ENCODE data around the gene COMMD3.

COMMD3 gene

DNA sequence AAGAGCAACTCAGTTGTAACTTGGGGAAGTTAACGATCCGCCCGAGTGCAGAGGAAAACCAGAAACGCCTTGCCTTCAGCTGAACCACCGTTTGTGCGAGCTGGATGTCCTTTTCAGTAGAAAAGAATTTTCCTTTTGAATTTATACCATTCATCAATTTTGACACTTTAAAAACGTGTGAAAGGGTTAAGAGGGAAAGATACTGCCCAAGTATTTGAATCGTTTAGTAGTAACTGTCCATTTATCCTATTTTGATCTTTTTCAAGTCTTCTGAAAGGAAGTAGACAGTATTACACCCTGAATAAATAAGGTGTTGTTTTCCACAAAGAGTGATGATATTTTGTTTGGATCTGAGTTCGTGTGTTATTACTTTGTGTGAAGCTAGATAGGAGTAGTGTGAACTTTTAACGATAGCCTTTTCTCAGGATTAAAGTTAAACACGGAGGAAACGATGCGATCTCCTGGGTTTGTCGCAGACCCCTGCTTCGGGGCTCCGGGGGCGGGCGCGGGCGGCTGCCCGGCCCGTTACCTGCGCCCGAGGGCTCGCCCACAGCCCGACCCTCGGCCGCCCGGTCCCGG, 3.9 kb downstream of the COMMD3 start:
- DNase-seq (ENCODE audit: low read depth): no peak

DNA sequence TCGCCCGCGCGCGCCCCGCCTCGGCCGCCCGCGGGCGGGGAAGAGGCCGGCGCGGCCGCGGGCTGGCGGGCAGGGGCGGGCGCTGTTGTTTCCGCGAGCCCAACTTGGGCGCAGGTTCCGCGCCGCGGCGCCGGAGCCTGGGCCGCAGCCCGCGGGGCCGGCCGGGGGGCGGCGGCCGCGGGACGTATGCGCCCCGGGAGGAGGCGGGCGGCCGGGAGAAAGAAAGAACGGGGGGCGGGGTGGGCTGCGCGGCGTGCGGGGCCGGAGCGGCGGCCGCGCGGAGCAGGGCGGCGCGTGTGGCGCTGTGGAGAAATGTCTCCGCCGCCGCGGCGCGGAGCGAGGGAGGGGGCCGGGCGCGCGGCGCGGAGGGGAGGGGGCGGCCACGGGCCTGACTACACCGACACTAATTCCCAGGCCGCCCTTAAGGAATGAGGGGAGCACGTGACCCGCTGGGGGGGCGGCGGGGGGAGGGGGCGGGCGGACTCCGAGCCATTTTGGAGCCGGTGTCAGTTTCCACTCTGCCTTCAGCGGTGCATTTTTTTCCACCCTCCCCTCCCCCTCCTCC, 4.5 kb downstream of the COMMD3 start, which contains the start of gene BMI1:
Gene BMI1 (plus strand): TSS at position 509 of the 565 bp plus-strand sequence. CDS start 5,351 bp downstream, outside the sequence.
- peak; percentile 67 for DNase-seq (ENCODE audit: low read depth)

DNA sequence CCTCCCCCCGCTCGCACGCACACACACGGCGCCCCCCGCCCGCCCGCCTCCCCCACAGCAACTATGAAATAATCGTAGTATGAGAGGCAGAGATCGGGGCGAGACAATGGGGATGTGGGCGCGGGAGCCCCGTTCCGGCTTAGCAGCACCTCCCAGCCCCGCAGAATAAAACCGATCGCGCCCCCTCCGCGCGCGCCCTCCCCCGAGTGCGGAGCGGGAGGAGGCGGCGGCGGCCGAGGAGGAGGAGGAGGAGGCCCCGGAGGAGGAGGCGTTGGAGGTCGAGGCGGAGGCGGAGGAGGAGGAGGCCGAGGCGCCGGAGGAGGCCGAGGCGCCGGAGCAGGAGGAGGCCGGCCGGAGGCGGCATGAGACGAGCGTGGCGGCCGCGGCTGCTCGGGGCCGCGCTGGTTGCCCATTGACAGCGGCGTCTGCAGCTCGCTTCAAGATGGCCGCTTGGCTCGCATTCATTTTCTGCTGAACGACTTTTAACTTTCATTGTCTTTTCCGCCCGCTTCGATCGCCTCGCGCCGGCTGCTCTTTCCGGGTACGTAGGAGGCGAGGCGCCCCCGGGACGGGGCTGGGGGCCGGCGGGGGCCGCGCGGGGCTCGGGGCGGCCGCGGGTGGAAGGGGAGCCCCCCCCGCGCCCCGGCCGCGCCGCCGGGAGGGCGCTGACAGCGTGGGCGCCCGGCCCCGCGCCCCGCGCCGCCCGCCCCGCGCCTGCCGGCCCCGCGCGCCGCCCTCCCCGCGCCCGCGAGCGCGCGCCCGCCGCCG, 5.2 kb downstream of the COMMD3 start:
- peak; percentile 53 for DNase-seq (ENCODE audit: low read depth)

DNA sequence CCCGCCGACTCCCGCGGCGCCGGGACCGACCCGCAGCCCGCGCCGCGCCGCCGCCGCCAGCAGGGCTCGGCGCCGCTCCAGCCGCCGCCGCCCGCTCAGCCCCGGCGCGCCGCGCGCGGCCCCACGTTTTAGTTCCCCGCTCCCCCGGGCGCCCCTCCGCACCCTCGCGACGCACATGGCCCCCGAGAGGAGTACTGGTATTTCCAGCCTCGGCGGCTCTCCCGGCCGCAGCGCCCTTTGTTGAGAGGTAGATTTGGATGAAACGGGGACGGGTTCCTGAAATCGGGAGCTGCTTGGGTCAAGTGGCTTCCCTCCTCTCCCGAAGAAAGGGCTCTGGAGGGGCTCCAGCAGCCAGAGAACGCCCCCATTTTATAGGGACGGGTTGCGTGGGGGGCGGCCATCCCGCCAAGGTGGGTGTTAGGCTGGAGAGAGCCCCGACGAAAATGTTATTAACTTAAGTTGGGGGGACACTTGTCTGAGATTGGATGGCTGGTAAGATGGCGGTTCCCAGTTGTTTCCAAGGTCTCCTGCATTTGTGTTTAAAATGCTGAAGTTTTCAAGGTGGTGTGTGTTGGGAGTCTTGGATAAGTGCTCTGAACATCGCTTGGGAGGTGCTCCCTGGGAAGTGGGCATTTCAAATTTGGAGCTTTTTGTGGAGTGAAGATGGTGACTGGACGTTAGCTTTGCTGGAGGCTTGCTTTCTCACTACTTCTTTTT, 5.9 kb downstream of the COMMD3 start:
- no peak for DNase-seq (ENCODE audit: low read depth)

DNA sequence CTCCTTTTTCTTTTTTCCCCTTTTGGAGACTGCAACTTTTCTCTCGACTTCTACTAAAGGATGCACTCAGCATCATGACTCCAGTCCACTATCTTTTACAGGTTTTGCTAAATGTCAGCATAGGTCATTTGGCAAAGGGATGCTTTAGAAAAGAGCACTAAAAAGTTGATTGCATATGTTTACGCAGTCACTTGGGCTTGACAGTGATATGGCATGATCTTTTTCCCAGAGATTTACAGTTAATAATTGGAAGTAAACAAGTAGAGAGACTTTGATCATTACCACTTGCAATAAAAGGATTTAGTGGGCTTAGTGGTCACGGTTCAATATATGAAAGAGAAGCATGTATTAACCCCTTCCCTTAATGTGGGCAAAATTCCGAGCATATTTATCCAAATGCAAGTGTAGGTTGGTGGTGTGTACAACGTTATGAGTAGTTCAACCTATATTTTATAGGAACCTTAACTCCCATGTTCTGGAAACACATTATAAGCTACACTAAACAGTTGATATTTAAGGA, 6.5 kb downstream of the COMMD3 start:
- no peak for DNase-seq (ENCODE audit: low read depth)

DNA sequence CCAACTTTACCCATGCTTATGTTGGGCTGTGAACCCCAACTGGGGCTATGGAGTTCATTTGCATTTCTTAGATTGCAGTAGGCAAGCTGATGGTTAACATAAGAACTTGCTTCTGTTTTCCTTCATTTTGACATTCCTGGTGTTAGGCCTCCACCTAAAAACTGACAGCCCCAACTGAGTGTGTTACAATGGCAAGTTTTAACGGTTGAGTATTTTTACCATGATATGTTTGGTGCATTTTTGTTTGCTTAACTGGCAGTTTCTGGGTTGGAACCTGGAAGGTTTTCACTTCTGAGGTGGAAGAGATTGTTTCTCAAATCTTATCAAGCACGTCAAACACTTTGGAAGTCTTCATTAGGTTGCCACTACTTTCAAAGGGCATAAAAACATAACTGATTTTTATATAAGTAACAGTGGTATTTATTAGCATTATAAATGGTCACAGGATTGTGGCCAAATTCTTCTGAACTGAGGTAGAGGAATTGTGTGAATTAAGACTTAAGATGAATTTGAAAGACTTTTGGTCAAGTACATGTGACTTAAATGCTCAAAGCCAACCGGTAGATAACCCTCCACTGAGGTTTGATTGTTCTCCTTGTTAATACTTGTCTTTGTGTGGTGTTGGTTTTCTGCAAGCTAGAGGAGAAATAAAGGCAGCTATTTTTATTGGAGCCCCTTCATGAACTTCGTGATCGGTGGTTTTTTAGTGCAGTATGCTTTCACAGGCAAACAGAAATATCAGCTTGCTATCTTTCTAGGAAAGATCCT, 7.5 kb downstream of the COMMD3 start:
- no peak for DNase-seq (ENCODE audit: low read depth)

DNA sequence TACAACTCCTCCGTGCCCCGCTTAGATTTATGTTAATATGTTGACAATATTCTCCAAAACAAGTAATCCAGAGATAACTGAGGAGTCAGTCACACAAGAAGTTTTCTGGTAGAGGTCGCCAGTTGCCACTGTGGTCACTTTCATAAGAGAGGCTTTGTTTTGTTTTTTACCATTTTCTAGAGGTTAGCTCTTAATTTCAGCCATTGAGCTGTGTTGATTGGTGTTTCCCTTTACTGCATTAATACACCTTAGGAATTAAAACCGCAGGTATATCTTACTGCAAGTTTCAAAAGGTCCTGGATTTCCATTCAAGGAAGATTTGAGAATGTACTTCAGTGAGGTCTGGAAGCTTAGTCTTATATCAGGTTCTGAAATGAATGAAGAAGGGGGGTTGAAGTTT, 8.2 kb downstream of the COMMD3 start:
- DNase-seq (ENCODE audit: low read depth): no peak

DNA sequence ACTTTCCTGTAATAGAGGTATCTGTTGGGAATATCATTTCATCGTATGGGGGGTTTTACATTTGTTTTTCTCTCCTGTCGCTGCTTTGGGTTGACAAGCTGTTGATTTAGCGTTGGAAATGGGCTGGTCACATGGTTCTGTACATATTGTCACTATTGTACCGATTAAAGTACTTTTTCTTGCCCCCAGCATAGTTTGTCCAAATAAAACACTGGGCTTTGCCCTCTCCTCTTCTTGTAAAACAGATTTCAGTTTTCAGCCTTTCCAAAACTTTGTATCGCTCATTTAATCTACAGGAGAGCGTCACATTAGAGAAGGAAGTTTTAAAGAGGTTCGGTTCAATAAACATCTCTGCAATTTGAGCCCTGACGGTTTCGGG, 8.7 kb downstream of the COMMD3 start:
- DNase-seq (ENCODE audit: low read depth): no peak

DNA sequence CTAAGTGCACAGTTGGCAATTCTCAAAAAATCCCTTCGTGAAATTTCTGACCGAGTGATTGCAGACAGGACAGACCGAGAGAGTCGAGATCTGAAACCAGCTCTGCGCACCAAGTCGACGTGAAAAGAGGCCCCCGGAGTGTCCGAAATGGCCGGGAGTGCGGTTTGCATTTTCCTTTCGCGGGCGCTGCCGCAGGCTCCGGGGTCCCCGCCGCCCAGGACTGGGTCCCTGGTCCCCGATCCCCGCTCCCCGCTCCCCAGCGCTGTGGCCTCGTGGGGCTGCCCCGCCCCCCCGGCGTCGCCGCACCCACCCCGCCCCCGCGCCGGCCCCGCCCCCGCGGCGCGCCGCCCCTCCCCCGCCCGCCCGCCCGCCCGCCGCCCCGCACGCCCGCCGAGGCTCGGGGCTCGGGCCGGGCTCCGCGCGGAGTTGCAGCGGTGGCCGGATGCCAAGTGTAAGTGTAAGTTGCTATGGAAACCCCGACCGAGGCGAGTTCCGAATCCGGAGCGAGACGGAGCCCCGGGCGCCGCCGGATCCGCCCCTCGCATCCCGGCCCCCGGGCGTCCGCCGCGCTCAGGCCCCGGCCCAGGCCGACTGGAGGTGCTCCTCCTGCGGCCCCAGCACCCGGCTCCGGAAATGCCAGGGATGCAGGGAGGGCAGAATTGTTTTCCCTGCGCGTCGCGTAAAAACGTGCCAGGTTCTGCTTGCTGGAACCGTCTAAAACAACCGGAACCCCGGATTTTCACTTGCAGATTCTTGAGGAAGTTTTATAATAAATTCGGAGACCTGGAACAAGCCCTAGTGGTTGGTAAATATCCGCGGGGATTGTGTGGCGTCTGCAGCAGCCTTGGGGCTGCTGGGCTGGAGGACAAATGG, 9.3 kb downstream of the COMMD3 start:
- no peak for DNase-seq (ENCODE audit: low read depth)

DNA sequence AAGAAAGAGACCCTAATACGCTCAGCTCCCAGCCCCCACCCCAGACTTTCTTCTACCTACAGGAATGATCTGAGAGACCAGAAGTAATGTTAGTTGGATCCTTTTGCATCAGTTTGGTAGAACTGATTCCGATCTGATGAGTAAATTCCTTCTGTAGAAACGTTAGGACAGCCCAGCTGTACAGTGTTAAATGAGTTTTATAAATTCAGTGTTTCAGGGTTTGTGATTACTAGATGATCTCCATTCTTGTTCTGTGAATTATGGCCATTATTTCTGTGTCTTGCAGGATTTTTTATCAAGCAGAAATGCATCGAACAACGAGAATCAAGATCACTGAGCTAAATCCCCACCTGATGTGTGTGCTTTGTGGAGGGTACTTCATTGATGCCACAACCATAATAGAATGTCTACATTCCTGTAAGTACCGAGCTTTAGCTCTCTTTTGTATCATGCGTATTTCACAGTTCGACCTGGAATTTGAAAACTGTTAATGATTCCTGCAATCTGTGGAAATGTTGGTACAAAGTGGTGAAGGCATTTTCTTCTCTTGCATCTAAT, 10.0 kb downstream of the COMMD3 start:
- no peak for DNase-seq (ENCODE audit: low read depth)

DNA sequence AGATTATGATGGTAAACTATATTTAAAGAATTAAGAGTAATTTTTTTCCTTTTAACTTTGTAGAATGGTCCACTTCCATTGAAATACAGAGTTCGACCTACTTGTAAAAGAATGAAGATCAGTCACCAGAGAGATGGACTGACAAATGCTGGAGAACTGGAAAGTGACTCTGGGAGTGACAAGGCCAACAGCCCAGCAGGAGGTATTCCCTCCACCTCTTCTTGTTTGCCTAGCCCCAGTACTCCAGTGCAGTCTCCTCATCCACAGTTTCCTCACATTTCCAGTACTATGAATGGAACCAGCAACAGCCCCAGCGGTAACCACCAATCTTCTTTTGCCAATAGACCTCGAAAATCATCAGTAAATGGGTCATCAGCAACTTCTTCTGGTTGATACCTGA, 13.0 kb downstream of the COMMD3 start:
- DNase-seq (ENCODE audit: low read depth): no peak

DNA sequence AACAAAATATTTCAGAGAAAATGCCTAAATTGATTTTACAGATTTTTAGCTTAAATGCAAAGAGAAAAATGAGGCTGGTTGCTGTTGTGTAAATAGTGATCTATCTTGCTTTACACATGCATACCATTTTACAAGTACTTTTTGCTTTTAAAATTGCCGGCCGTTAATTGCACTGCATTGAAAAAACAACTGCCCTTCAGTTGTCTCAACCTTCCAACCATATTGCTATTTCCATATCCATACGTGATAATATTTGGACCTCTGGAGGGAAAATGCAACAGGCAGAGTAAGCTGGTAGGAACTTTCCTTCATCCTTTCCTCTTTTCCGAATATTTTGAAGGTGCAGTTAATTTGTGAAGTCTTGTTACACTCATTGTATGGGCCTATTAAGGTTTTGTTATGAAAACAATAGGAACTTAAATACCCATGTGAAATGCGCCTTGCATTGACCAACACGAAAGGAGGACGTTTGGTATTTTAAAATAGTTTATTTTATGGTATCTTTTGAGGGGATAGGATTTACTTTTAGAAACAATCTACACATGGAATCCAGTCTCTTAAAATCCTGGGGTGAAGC, 16.0 kb downstream of the COMMD3 start:
- no peak for DNase-seq (ENCODE audit: low read depth)

DNA sequence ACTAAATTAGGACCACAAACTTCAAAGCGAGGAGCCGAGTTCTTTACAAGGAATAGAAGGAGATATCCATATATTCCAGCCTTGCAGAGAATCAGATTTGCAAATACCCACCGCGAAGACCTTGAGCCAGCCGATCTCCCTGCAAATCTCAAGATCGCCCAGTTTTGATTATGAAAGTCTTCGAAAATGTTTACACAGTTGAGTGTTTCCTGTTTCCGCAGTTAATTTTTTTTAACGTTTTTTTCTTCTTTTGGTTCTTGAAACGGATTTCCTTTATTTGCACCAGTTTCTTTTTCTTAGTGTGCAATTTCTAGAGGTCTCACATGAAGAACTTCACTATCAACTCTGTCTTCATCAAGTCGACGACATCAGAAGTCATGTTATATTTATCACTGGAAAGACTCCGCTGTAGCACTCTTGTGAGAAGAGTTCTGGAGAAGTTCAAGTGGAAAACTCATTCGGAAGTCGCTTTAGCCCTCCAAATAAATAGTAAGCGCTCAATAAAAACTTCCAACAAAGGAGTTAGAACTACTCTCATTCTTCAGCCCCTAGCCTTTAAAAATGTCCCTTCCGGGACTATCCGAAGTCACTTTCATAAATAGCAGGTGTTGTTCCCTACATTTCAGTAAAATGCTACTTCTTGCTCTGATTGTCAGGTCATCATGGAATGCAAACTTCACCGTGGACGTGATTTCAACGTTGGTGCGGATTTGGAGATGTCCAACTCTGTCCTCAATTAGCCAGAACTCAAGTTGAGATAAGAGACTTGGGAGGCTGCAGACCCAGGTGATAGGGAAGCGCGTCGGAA, 17.2 kb downstream of the COMMD3 start:
- no peak for DNase-seq (ENCODE audit: low read depth)

DNA sequence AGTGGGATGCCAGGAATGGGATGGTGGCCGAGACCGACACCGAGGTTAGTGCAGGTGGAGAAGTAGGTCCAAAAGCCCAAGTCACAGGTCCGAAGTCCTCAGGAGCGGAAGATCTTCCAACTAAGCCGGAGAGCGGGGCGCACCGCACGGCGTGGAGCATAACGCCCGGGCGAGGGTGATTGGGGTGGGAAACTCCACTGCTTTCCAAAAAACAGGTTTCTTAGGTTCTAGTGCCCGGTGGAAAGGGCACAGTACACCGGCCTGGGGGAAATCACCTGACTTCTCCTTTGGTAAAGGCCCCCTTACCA, 17.7 kb downstream of the COMMD3 start:
- no peak for DNase-seq (ENCODE audit: low read depth)

DNA sequence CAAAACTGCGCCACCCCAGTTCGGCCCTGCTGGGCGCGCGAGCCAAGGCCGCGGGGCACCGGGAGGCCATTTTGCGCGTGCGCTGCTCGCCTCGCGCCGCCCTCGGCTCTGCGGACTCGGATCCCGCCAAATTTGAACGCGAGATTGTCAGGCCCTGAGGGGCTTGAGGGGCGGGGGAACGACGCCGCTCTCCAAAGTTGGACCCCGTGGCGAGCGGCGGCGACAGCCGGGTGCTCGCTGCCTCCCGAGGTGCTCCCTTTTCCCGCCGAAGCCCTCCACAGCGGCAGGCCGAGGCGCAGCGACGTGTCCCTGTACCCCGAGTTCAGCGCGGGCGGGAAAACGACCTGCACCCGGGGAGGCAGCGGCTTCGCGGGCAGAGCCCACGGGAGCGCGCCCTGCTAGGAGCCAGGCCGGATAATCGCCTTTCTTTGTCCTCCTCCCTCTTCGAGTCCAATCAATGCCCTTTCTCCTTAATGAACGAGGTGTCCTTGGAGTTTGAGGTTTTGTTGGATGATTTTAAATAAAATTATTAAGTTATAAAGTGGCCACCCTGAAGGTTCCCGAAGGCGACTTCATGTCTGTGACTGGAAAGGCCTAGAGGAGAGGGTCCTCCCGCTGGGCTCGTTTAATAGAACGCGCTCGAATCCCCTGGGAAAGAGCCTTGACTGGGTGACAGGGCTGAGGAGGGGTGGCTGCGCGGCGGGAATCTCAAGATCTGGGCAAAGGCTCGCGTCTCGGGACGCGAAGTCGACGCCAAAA, 18.4 kb downstream of the COMMD3 start:
- DNase-seq (ENCODE audit: low read depth): no peak

DNA sequence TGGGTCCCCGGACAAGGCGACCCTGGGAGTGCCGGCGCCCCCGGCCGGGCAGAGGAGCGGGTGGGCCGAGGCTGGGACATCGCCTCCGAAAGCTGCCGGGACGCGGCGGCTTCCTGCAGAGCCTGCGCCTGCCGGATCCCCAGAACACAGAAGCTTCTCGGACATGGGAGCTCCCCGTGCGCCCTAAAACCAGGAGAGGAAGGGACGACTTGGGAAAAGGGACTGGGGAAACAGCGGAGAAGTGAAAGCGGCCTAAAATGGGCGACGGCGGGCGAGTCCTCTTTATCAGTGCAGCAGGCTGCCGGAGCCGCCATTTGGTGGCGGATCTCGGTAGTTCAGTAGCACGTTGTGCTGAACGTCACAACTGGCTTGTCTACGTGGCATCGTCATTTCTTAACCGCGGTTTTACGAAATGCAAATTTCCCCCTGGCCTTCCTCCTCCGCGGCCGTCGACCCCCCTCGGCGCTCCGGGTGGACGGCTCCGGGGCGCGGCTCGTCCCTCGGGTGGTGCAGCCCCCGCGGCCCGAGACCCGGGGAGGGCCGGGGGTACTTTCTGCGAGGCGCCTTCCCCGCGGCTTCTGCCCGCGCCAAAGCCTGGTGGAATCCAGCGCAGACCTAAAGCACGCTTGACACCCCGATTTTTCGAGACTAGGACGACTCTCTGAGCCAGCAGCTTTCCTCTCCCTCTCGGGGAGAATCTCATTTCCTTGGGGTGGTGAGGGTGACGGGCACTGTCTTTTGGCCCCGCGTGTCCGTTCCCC, 19.2 kb downstream of the COMMD3 start:
- DNase-seq (ENCODE audit: low read depth): no peak

DNA sequence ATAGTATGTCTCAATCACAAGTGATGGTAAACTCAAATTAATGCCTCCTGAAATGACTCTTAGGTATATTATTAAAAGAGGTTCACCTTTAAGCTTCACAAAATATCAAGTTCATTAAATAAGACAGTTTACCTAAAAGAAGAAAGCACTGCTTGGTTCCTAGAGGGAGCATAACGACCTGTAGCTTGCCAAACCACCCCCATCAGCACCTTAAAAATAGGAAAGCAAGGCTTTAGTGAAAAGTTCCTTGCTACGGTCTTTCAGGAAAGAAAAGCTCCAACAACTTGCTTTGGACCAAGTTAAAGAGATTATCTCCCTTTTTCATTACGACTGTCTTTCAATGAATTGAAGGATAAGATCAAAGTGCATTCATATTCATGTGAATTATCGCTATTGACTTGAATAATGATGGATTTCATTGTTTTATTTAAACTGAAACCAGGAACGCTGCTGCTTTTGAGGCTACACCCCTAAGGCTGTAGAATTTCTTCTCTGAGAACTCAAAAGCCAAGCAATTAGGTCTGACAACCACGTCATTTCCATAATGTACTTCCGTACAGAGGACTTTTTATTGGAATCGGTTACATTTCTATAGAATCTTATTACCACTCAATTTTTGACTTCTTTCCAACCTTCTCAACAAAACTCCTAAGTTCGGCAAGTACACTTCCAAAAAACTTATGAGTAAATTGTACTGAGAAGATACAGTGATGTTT, 22.2 kb downstream of the COMMD3 start:
- DNase-seq (ENCODE audit: low read depth): no peak

Measured in stromal cell of bone marrow (primary cell).